BJ (cell line): ENCODE data around the gene IFNG-AS1. TPM values are rescaled to one million over a fixed set of nuclear protein-coding genes. Genes with fewer than 3 reads are reported as not detected.

Source experiments
- CTCF ChIA-PET: fragments of 350-600 bp; formaldehyde crosslinking; extraction: SDS; loops from one replicate; lab custom pipeline; 2021; ENCODE audit warnings: antibody characterized with exemption, inconsistent platforms; lab: Yijun Ruan, JAX
- POLR2A ChIA-PET: fragments of 300-600 bp; sonication (Branson Sonifier 250); formaldehyde crosslinking; extraction: SDS; loops from one replicate; lab custom pipeline; 2021; ENCODE audit warnings: antibody characterized with exemption; lab: Charles Lee
- DNase-seq: peaks from one replicate; pipeline ENCODE4 v3.0.0-alpha.2; 2011; ENCODE audit warnings: low read depth
- H3K27me3 ChIP-seq: 2 replicates; pipeline ENCODE4 v1.6.0; 2011; ENCODE audit warnings: low read length; ENCODE audit not compliant: control insufficient read depth, insufficient read depth
- H3K36me3 ChIP-seq: 2 replicates; pipeline ENCODE4 v1.5.1; 2011; ENCODE audit warnings: low read length; ENCODE audit not compliant: control insufficient read depth, insufficient read depth
- H3K4me3 ChIP-seq: 2 replicates; pipeline ENCODE4 v1.5.1; 2011; ENCODE audit warnings: low read depth, mild to moderate bottlenecking, control low read depth, low read length
- CTCF ChIP-seq: IDR thresholded peaks from 2 replicates; pipeline ENCODE4 v1.5.1; 2011; ENCODE audit warnings: low read depth, mild to moderate bottlenecking, control low read depth, inconsistent platforms, low read length, moderate library complexity; ENCODE audit not compliant: insufficient read depth
- polyA plus RNA-seq: library from polyadenylated mRNA; depleted of rRNA; stranded (reverse); fragments of >200 nt; gene quantifications from 2 replicates; pipeline ENCODE4 v1.2.3, GENCODE V29; 2011

IFNG-AS1 gene
- polyA plus RNA-seq, 1 experiment = not detected

GRCh38 chr12:67943141-67943892, 45.9 kb upstream of the IFNG-AS1 start:
- CTCF ChIA-PET = interaction anchor here (0.7 to 3.2 kb wide), 22 partner anchors 9 to 616 kb away, joined by 3 to 21 read pairs (median 4); no protein-coding TSS in a partner anchor
- peak; percentile 41 for DNase-seq
- TF ChIP-seq CTCF = peak; percentile 69
- Histone ChIP-seq H3K36me3 (no peaks in the 10 kb centered on the region), H3K4me3 (no peak overlapping the region), H3K27me3 (no peaks in the 10 kb centered on the region)
- POLR2A ChIA-PET = interaction anchor here (0.6 kb wide), 1 partner anchor 510 kb away, joined by 3 read pairs; no protein-coding TSS in a partner anchor

- no peak for TF ChIP-seq CTCF
- CTCF ChIA-PET = interaction anchor here (0.8 to 2.0 kb wide), 3 partner anchors 22 to 264 kb away, joined by 3 to 7 read pairs (median 5); no protein-coding TSS in a partner anchor
- no peak for DNase-seq
These were observed 45.2 kb upstream of the IFNG-AS1 start for GRCh38 chr12:67944093-67944492.

GRCh38 chr12:67952787-67953186, 36.5 kb upstream of the IFNG-AS1 start:
- no peak for TF ChIP-seq CTCF
- POLR2A ChIA-PET = no interaction called here
- Histone ChIP-seq H3K4me3 (no peak overlapping the region), H3K36me3 (no peaks in the 10 kb centered on the region), H3K27me3 (no peaks in the 10 kb centered on the region)
- CTCF ChIA-PET = no interaction called here
- no peak for DNase-seq

More at GRCh38 chr12:67944093-67944492, 45.2 kb upstream of the IFNG-AS1 start:
- Histone ChIP-seq H3K4me3 (no peak overlapping the region), H3K36me3 (no peaks in the 10 kb centered on the region), H3K27me3 (no peaks in the 10 kb centered on the region)
- POLR2A ChIA-PET = no interaction called here

GRCh38 chr12:67957383-67957782, 31.9 kb upstream of the IFNG-AS1 start:
- POLR2A ChIA-PET = no interaction called here
- Histone ChIP-seq H3K36me3 (no peaks in the 10 kb centered on the region), H3K27me3 (no peaks in the 10 kb centered on the region), H3K4me3 (no peak overlapping the region)
- CTCF ChIA-PET = interaction anchor here (2.2 kb wide), 1 partner anchor 15 kb away, joined by 6 read pairs; no protein-coding TSS in a partner anchor
- DNase-seq = no peak
- no peak for TF ChIP-seq CTCF

GRCh38 chr12:67958187-67958586, 31.1 kb upstream of the IFNG-AS1 start:
- ChIA-PET CTCF (interaction anchor here (2.2 kb wide), 1 partner anchor 16 kb away, joined by 6 read pairs; no protein-coding TSS in a partner anchor), POLR2A (no interaction called here)
- H3K36me3 ChIP-seq = no peaks in the 10 kb centered on the region
- no peak overlapping the region for H3K4me3 ChIP-seq
- no peaks in the 10 kb centered on the region for H3K27me3 ChIP-seq
- DNase-seq = no peak
- TF ChIP-seq CTCF = no peak
